SHP77 (cell line): Measurements from ENCODE around the gene MALAT1.
"Not testable (repeated sequence)": the region's sequence is repeated elsewhere in the genome, so short reads cannot be mapped to it uniquely, and the experiment has no call there.

Source experiments
- DNase-seq, 2 experiments: peaks; one replicate each; lab custom pipeline; 2025; lab: John Stamatoyannopoulos, UW

The MALAT1 gene

GRCh38 chr11:65521777-65522521 is 23.1 kb downstream of the MALAT1 start:
- not testable (repeated sequence) for DNase-seq

GRCh38 chr11:65522718-65523630 is 24.1 kb downstream of the MALAT1 start:
- not testable (repeated sequence) for DNase-seq

- DNase-seq, result not testable (repeated sequence)
Measured at GRCh38 chr11:65523631-65523968, 24.8 kb downstream of the MALAT1 start.

GRCh38 chr11:65524014-65524740 is 25.3 kb downstream of the MALAT1 start:
- DNase-seq, result no peak

GRCh38 chr11:65524741-65525545 is 26.1 kb downstream of the MALAT1 start, which contains the start of gene SCYL1:
SCYL1 (plus strand) TSS chr11:65525083; CDS start chr11:65525154, 71 bp downstream.
- no peak for DNase-seq

GRCh38 chr11:65525546-65526480 is 27.0 kb downstream of the MALAT1 start:
- no peak for DNase-seq

- no peak for DNase-seq
Measured at GRCh38 chr11:65526744-65527143, 27.9 kb downstream of the MALAT1 start.

GRCh38 chr11:65528819-65529350 is 30.0 kb downstream of the MALAT1 start:
- no peak for DNase-seq

- no peak for DNase-seq
Measured at GRCh38 chr11:65529475-65530156, 30.8 kb downstream of the MALAT1 start.

GRCh38 chr11:65530157-65530496 is 31.3 kb downstream of the MALAT1 start:
- no peak for DNase-seq

- no peak for DNase-seq
Measured at GRCh38 chr11:65532388-65533064, 33.7 kb downstream of the MALAT1 start.

- no peak for DNase-seq
Measured at GRCh38 chr11:65535102-65535501, 36.3 kb downstream of the MALAT1 start.

GRCh38 chr11:65536412-65537295 is 37.8 kb downstream of the MALAT1 start:
- no peak for DNase-seq

- no peak for DNase-seq
Measured at GRCh38 chr11:65537296-65537597, 38.4 kb downstream of the MALAT1 start.

GRCh38 chr11:65537620-65538231 is 38.9 kb downstream of the MALAT1 start:
- no peak for DNase-seq

- no peak for DNase-seq
Measured at GRCh38 chr11:65538232-65538914, 39.5 kb downstream of the MALAT1 start.
